H4 (cell line): ENCODE data around the gene RFNG. TPM values are rescaled to one million over a fixed set of nuclear protein-coding genes. Genes with fewer than 3 reads are reported as not detected.

ENCODE experiments used
- DNase-seq: peaks from one replicate; pipeline ENCODE4 v3.0.0-alpha.2; 2015; ENCODE audit warnings: low spot score
- total RNA-seq: library from RNA; depleted of rRNA; stranded (reverse); fragments of >200 nt; shearing (Covaris generic); gene quantifications from 2 replicates; pipeline ENCODE4 v1.2.3, GENCODE V29; 2014; rRNA removed

Gene RFNG
- total RNA-seq, 1 experiment from 2014 or later = 9.9 TPM

DNA sequence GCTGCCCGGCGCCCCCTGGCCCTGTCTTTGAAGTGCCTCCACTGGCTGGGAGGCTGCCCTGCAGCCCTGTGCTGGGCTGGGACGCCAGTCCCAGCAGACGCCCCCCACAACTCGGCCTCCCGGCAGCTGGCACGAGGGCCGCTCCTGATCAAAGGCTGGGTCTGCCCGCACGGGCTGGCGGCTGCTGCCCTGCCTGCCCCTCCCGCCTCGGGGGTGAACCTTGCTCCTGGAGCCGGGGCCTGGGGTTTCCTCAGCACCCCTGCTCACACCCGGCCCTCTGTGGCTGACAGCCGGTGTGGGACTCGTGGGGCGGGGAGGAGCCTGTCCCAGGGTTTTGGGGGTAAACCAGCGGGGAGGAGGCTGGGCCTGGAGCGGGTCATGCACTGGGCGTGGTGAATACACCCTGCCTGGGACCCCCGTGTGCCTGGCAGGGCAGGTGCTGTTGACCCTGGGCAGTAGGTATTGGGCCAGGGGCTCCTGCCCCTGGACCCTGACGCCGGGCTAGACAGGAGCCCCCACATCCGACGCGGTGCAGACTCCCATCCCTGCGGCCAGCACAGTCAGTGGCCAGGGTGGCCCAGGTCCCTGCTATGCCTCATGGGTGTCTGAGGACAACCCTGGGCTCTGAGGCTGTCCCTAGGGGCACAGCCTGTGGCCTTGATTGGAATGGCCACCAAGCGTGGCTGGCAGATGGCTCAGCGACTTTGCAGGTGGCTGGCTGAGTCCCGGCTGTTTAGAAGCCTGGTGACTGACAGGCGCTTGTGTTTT, 50.6 kb downstream of the RFNG start:
- no peak for DNase-seq

DNA sequence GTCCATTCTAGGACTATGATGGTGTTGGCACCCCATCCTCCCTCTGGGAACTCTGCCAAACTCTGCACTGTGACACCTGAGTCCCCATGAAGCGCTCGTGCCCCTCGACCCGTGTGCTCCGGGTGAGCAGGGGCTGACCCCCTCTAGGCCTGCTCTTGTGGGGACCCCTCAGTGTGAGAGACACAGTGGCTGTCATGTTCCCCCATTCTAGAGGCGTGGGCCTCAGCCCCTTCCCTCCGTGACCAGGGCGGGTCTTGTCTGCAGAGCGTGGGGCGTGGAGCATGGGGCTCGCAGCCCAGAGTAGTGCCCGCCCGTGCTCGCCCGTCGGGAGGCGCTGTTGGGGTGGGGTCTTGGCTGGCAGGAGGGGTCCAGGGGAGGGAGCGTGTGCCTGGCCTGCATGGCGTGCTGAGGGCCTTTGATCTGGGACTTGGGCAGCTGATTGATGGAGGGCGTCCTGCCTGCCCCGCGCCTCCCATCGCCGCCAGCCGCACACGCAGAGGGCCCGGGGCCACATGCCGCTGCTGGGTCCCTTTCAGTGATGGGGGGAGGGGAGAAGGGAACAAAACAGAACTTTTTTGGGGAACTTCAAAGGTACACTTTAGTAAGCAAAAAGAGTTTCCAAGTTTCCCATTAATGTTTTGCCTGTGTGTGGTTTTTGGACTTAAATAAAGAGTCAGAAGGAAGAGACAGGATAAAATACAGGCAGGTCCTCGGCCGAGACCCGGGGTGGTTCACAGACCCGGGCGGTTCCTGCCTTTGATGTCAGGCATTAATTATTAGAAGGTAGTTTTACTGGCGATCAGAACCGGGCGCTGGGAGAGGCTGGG, 51.4 kb downstream of the RFNG start:
- no peak for DNase-seq

DNA sequence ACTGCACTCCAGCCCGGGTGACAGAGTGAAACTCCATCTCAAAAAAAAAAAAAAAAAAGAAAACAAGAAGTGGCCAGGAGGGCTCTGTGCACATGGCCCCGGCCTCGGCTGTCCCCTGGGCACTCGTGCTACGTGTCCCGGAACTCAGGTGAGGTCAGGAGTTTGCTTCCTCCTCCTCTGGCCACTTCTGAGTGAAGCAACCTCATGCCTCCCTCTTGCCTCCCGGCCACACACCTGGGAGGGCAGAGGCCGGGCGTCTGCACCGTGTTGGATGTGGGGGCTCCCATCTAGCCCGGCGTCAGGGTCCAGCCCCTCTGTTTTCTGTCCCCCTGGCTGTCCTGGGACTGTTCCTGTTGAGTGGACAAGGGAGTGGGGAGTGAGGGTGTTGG, 52.0 kb downstream of the RFNG start:
- no peak for DNase-seq

DNA sequence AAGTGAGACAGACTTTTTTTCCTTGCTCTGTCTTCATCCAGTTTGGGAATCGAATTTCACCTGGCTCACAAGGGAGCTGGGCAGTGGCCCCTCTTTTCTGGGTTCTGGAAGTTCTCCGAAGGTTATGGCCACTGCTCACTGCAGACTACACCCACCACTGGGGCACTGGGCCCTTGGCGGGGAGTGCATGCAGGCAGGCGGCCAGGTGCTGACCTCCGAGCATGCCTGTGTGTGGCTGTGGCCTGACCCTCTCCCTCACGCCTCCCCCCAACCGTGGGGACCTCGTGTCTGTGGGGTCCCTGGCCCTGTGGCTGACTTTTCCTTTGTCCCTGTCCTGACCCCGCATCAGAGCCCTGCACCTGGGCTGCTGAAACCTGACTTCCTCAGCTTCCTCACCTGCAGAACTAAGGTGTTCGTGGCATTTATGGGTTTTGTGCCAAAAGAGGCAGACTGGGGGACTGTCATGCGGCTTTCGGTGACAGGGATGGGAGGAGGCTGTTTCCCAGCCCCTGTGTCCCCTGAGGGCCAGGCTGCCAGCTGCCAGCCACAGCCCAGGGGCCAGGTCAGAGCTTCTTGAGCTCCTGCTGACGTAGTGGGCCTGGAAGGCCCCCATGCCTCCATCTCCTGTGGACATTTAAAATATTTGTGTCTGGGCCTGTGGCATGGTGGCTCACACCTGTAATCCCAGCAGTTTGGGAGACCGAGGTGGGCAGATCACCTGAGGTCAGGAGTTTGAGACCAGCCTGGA, 52.7 kb downstream of the RFNG start:
- no peak for DNase-seq

DNA sequence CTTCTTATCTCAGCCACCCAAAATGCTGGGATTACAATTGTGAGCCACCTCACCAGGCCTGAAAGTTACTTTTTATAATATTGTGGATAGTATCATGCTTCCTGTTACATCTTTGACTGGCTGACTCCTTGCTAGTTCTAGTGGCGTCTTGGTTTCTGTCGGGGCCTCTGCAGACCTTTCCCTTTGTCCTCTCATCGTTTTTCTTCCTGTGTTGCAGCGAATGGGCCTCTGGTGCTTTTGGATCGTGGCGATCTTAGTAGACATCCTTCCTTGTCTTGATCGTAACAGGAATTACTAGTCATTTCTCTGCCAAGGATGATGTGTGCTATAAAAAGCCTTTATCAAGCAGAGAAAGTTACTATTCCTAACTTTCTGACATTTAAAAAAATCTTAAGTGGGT, 53.4 kb downstream of the RFNG start:
- DNase-seq = no peak

Other genes with a start within 250 kb of the RFNG start
- gene GCGR, start 247.7 kb downstream of the RFNG start, total RNA-seq = not detected in 2 replicates
- 13.7 and 14.9 TPM in 2 replicates for gene MCRIP1, start 218.5 kb downstream of the RFNG start, total RNA-seq
- not detected in 2 replicates for gene PPP1R27, start 216.8 kb downstream of the RFNG start, total RNA-seq
- gene P4HB, start 191.3 kb downstream of the RFNG start, total RNA-seq = 921 and 1,439 TPM in 2 replicates
- 78.2 and 78.9 TPM in 2 replicates for gene ARHGDIA, start 180.5 kb downstream of the RFNG start, total RNA-seq
- gene ALYREF, start 160.2 kb downstream of the RFNG start, total RNA-seq = 149 and 166 TPM in 2 replicates
- gene ANAPC11, start 160.1 kb downstream of the RFNG start, total RNA-seq = 189 and 222 TPM in 2 replicates
- 0.04 TPM in 1 of 2 replicates, not detected in the other for gene NPB, start 149.6 kb downstream of the RFNG start, total RNA-seq
- 34.7 and 39.0 TPM in 2 replicates for gene PCYT2, start 140.4 kb downstream of the RFNG start, total RNA-seq
- gene SIRT7, start 133.6 kb downstream of the RFNG start, total RNA-seq = 5.5 and 8.7 TPM in 2 replicates
- gene MAFG, start 124.1 kb downstream of the RFNG start, total RNA-seq = 8.7 and 9.3 TPM in 2 replicates
- gene PYCR1, start 114.5 kb downstream of the RFNG start, total RNA-seq = 92.4 and 128 TPM in 2 replicates
- gene MYADML2, start 104.6 kb downstream of the RFNG start, total RNA-seq = not detected in 2 replicates
- gene NOTUM, start 90.6 kb downstream of the RFNG start, total RNA-seq = 0.06 and 0.45 TPM in 2 replicates
- 24.9 and 32.5 TPM in 2 replicates for gene ASPSCR1, start 74.2 kb downstream of the RFNG start, total RNA-seq
- 86.2 and 88.7 TPM in 2 replicates for gene CENPX, start 28.9 kb downstream of the RFNG start, total RNA-seq
- gene LRRC45, start 28.5 kb downstream of the RFNG start, total RNA-seq = 7.3 and 11.3 TPM in 2 replicates
- 15.1 and 21.6 TPM in 2 replicates for gene RAC3, start 20.1 kb downstream of the RFNG start, total RNA-seq
- 99.5 and 107 TPM in 2 replicates for gene DCXR, start 14.1 kb downstream of the RFNG start, total RNA-seq
- 108 TPM in 2 replicates for gene GPS1, start 87 bp upstream of the RFNG start, total RNA-seq
- 44.9 and 64.5 TPM in 2 replicates for gene DUS1L, start 14.0 kb upstream of the RFNG start, total RNA-seq
- gene FASN, start 46.4 kb upstream of the RFNG start, total RNA-seq = 36.7 and 48.7 TPM in 2 replicates
- 1.8 and 4.7 TPM in 2 replicates for gene CCDC57, start 161.0 kb upstream of the RFNG start, total RNA-seq
- 22.2 and 30.0 TPM in 2 replicates for gene SLC16A3, start 177.2 kb upstream of the RFNG start, total RNA-seq
- 30.3 and 33.9 TPM in 2 replicates for gene CSNK1D, start 221.9 kb upstream of the RFNG start, total RNA-seq